GM23248 (cell line): ENCODE measurements around the gene FER. TPM values are rescaled to one million over a fixed set of nuclear protein-coding genes. Genes with fewer than 3 reads are reported as not detected.

Source experiments
- DNase-seq: peaks from one replicate; pipeline ENCODE4 v3.0.0-alpha.2; 2015
- H2AFZ ChIP-seq: fragments of 200-600 bp; sonication (generic); 2 replicates; pipeline ENCODE4 v1.6.1; 2016; ENCODE audit warnings: antibody characterized with exemption
- H3F3A ChIP-seq: fragments of 200-600 bp; sonication (generic); 2 replicates; pipeline ENCODE4 v1.6.1; 2016; ENCODE audit warnings: mild to moderate bottlenecking, antibody characterized with exemption, mixed run types; ENCODE audit not compliant: insufficient read depth
- H3K27ac ChIP-seq: fragments of 200-600 bp; sonication (generic); 2 replicates; pipeline ENCODE4 v1.5.1; 2016; ENCODE audit warnings: mild to moderate bottlenecking
- H3K27me3 ChIP-seq: fragments of 200-600 bp; sonication (generic); replicated peaks from 2 replicates; pipeline ENCODE4 v1.6.1; 2016; ENCODE audit warnings: mild to moderate bottlenecking; ENCODE audit not compliant: insufficient read depth
- H3K36me3 ChIP-seq: fragments of 200-600 bp; sonication (generic); 2 replicates; pipeline ENCODE4 v1.6.1; 2016; ENCODE audit warnings: low read depth, mild to moderate bottlenecking
- H3K4me1 ChIP-seq: fragments of 200-600 bp; sonication (generic); 2 replicates; pipeline ENCODE4 v1.6.1; 2016; ENCODE audit warnings: mild to moderate bottlenecking; ENCODE audit not compliant: insufficient read depth
- H3K4me2 ChIP-seq: fragments of 200-600 bp; sonication (generic); one replicate; pipeline ENCODE4 v1.6.1; 2016; ENCODE audit warnings: mild to moderate bottlenecking; ENCODE audit not compliant: unreplicated experiment
- H3K4me3 ChIP-seq: fragments of 200-600 bp; sonication (generic); 2 replicates; pipeline ENCODE4 v1.5.1; 2016; ENCODE audit warnings: mild to moderate bottlenecking
- H3K79me2 ChIP-seq: fragments of 200-600 bp; sonication (generic); 2 replicates; pipeline ENCODE4 v1.6.1; 2016; ENCODE audit warnings: mild to moderate bottlenecking; ENCODE audit not compliant: insufficient read depth
- H3K9ac ChIP-seq: fragments of 200-600 bp; sonication (generic); 2 replicates; pipeline ENCODE4 v1.6.1; 2016; ENCODE audit warnings: mild to moderate bottlenecking
- H3K9me2 ChIP-seq: fragments of 200-600 bp; sonication (generic); 2 replicates; pipeline ENCODE4 v1.6.1; 2016; ENCODE audit warnings: mixed run types, mild to moderate bottlenecking, moderate library complexity; ENCODE audit not compliant: insufficient read depth
- H3K9me3 ChIP-seq: fragments of 200-600 bp; sonication (generic); one replicate; pipeline ENCODE4 v1.6.1; 2017; ENCODE audit warnings: low read depth
- H4K20me1 ChIP-seq: fragments of 200-600 bp; sonication (generic); 2 replicates; pipeline ENCODE4 v1.6.0; 2016; ENCODE audit not compliant: insufficient read depth
- EZH2 ChIP-seq: fragments of 200-600 bp; sonication (generic); IDR thresholded peaks from 2 replicates; pipeline ENCODE4 v1.6.1; 2018; ENCODE audit warnings: antibody characterized with exemption, mild to moderate bottlenecking; ENCODE audit not compliant: insufficient read depth, poor library complexity, severe bottlenecking
- EZH2phosphoT487 ChIP-seq: fragments of 200-600 bp; sonication (generic); IDR thresholded peaks from 2 replicates; pipeline ENCODE4 v1.6.1; 2018; ENCODE audit warnings: antibody characterized with exemption, moderate library complexity, mild to moderate bottlenecking, low read depth; ENCODE audit not compliant: insufficient read depth
- WGBS, 2 experiments: methylation state at CpG; one replicate each; pipeline ENCODE4 v1.1.6; 2015 to 2017; ENCODE audit warnings: low lambda C conversion rate in 2 of 2, low coverage in 1 of 2; ENCODE audit errors: missing lambda C conversion rate in 2 of 2; 5-methylcytosine and 5-hydroxymethylcytosine counted together
- in situ Hi-C: fragments of 300-500 bp; cut with MboI; formaldehyde crosslinking; loops from 2 replicates; pipeline ENCODE4 v1.15.0; 2020
- polyA plus RNA-seq: library from polyadenylated mRNA; unstranded; fragments of >200 nt; fragmentation: Nextera tagmentation; extraction: Ambion mirVana; gene quantifications from 2 replicates; pipeline ENCODE4 v1.2.1, GENCODE V29; 2016
- small RNA-seq: library from RNA; depleted of rRNA; stranded (forward); fragments of <200 nt; gene quantifications from one replicate; pipeline ENCODE3, GENCODE V24; 2014; ENCODE audit warnings: low read depth, low replicate concordance
- total RNA-seq: library from RNA; depleted of rRNA; stranded (reverse); fragments of >200 nt; shearing (Covaris generic); gene quantifications from 2 replicates; pipeline ENCODE4 v1.2.3, GENCODE V29; 2014

Gene FER
- total and polyA plus RNA-seq, 2 experiments from 2014 or later: 16.6 to 24.9 TPM

DNA sequence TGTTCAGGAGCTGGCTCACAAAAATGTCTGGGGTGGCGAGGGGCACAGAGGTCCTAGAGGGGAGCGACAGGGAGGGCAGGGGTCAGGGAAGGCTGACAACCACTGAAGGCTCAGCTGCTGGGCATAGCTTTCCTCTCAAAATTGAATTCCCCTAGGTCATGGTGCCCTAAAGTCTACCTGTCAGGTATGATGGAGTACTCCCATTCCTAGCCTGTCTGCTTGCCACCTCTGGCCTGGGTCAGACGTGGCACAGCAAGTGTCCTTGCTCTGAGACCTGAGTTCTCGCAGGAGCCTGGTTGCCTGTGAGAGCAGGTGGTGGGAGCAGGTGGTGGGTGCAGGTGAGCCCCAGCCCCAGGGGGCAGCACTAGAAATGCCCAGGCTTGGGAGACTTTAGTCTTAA is 486.7 kb downstream of the FER start:
- no peaks in the 10 kb centered on the region for H3K9me3 ChIP-seq
- H2AFZ ChIP-seq: no peak overlapping the region
- H3K27me3 ChIP-seq: no peaks in the 10 kb centered on the region
- H3K4me1 ChIP-seq: no peaks in the 10 kb centered on the region
- no peak overlapping the region for H3K27ac ChIP-seq
- H3K4me2 ChIP-seq: no peak overlapping the region
- H3K9ac ChIP-seq: no peak overlapping the region
- H4K20me1 ChIP-seq: no peaks in the 10 kb centered on the region
- in situ Hi-C loops: no loop called here
- TF ChIP-seq EZH2: no peak
- no peak for TF ChIP-seq EZH2phosphoT487
- no peaks in the 10 kb centered on the region for H3K79me2 ChIP-seq
- no peaks in the 10 kb centered on the region for H3K36me3 ChIP-seq
- DNase-seq: no peak
- 49 to 50% methylated on average over 4 of the region's 4 CpGs for WGBS, 2 experiments
- no peaks in the 10 kb centered on the region for H3F3A ChIP-seq
- H3K9me2 ChIP-seq: no peaks in the 10 kb centered on the region
- H3K4me3 ChIP-seq: no peak overlapping the region

DNA sequence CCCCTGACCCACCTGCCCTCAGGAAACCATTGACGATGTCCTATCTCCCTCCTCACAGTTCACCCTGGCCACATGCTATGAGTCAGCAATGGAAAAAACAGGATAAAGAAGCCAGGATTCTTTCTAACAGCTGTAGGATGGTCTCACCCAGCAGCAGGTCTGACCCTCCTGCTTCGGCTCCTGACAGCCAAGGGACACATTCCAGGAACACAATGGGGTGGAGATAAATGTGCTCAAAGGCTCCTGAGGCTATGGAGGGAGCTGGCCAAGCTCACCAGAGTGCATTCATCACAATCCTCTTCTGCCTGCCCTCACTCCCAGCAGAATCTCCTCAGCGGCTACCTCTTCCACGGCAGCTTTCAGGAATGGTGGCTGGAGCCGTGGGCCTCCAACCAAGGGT is 491.8 kb downstream of the FER start:
- no peak overlapping the region for H3K9ac ChIP-seq
- no peaks in the 10 kb centered on the region for H4K20me1 ChIP-seq
- TF ChIP-seq EZH2phosphoT487: no peak
- TF ChIP-seq EZH2: no peak
- H3K4me3 ChIP-seq: no peak overlapping the region
- H3K4me1 ChIP-seq: no peaks in the 10 kb centered on the region
- DNase-seq: no peak
- no peaks in the 10 kb centered on the region for H3F3A ChIP-seq
- in situ Hi-C loops: no loop called here
- WGBS, 2 experiments: 67 to 76% methylated on average over 5 of the region's 5 CpGs
- no peak overlapping the region for H2AFZ ChIP-seq
- H3K9me2 ChIP-seq: no peaks in the 10 kb centered on the region
- no peaks in the 10 kb centered on the region for H3K36me3 ChIP-seq
- no peaks in the 10 kb centered on the region for H3K79me2 ChIP-seq
- H3K4me2 ChIP-seq: no peak overlapping the region
- no peaks in the 10 kb centered on the region for H3K27me3 ChIP-seq
- H3K9me3 ChIP-seq: no peaks in the 10 kb centered on the region
- no peak overlapping the region for H3K27ac ChIP-seq

DNA sequence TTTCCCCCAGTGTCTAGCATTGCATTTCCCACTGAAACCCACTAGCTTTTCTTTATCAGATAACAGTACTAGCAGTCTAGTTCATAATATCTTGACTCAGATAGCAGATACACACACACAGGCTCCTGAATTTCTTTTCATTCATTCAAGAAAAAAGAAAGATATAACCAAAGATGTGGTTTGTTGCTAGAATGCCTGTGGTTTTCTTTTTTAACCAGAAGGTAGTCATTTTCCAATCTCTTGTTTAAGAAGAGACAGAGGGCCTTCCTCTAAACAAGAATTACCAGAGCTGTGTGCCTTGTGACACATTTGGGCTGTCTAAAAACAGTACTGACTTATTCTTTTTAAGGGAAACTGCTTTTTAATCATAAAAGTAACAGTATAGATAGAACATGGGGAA is 494.8 kb downstream of the FER start:
- Histone ChIP-seq H2AFZ (no peak overlapping the region), H3K27me3 (no peaks in the 10 kb centered on the region), H3K9ac (no peak overlapping the region), H3K36me3 (no peaks in the 10 kb centered on the region), H3K4me1 (no peaks in the 10 kb centered on the region), H3F3A (no peaks in the 10 kb centered on the region), H3K9me3 (no peaks in the 10 kb centered on the region), H3K9me2 (no peaks in the 10 kb centered on the region), H3K4me3 (no peak overlapping the region), H3K79me2 (no peaks in the 10 kb centered on the region), H4K20me1 (no peaks in the 10 kb centered on the region), H3K4me2 (no peak overlapping the region), H3K27ac (no peak overlapping the region)
- in situ Hi-C loops: no loop called here
- DNase-seq: no peak
- TF ChIP-seq EZH2 (no peak), EZH2phosphoT487 (no peak)

DNA sequence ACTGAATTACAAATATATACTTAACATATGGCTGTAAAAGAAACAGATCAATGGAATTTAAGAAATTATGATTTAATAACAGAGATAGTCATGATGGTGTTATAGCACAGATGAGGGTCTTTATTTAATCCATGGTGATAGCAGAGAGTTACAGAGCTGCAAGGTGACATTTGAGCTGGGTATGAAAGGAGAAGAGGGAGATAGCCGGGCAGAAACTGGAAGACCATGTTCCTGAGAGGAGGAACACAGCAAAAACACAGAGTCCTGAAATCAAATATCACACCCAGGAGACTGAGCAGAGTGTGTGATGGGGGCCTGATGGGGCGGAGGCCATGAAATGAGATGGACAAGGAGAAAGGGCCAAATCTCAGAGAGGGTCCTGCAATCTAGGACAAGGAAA is 498.7 kb downstream of the FER start:
- in situ Hi-C loops: no loop called here
- 33 to 56% methylated on average over 2 of the region's 2 CpGs for WGBS, 2 experiments

More for the DNA sequence above, 498.7 kb downstream of the FER start:
- Histone ChIP-seq H2AFZ (no peak overlapping the region), H3K27me3 (0 out of 2 replicates have a peak, but pooled peaks cover 2% of the 10 kb centered on the region), H3F3A (no peaks in the 10 kb centered on the region), H3K36me3 (no peaks in the 10 kb centered on the region), H3K9me2 (no peaks in the 10 kb centered on the region), H3K79me2 (no peaks in the 10 kb centered on the region), H3K4me3 (no peak overlapping the region), H3K4me2 (no peak overlapping the region), H3K4me1 (no peaks in the 10 kb centered on the region), H3K27ac (no peak overlapping the region), H3K9ac (no peak overlapping the region), H4K20me1 (no peaks in the 10 kb centered on the region), H3K9me3 (no peaks in the 10 kb centered on the region)
- DNase-seq: no peak
- TF ChIP-seq EZH2phosphoT487 (no peak), EZH2 (no peak)

Small RNAs within 50 kb of the gene (small RNA-seq; reads per million reads assigned to genes)
- gene AC109481.1: not detected
- gene RF00019: not detected
- gene RNU6-47P: not detected
